HCT116 (cell line): Measurements from ENCODE around the gene MRTFB. TPM values are rescaled to one million over a fixed set of nuclear protein-coding genes. Genes with fewer than 3 reads are reported as not detected.

Source experiments
- ATAC-seq: fragments of 200-7000 bp; cut with Tn5 transposase; 2 replicates; pipeline ENCODE4 v1.9.1; 2020; ENCODE audit warnings: mild to moderate bottlenecking, moderate library complexity
- BruUV-seq: library from RNA; stranded (reverse); fragments of 400-500 nt; replicated peaks from 2 replicates; lab custom pipeline; 2021; lab: Mats Ljungman, UMichigan
- CTCF ChIA-PET: fragments of 300-600 bp; sonication (Branson Sonifier 250); formaldehyde crosslinking; loops from one replicate; lab custom pipeline; 2021; ENCODE audit warnings: antibody characterized with exemption; lab: Charles Lee
- POLR2A ChIA-PET: fragments of 300-600, 350-600 bp; sonication (Branson Sonifier 250); formaldehyde crosslinking; loops from one replicate; lab custom pipeline; 2021; ENCODE audit warnings: antibody characterized with exemption; lab: Charles Lee
- RAD21 ChIA-PET, 2 experiments: fragments of 300-600 bp; sonication (Branson Sonifier 250); formaldehyde crosslinking; loops; one replicate each; lab custom pipeline; 2023; ENCODE audit warnings: low total read pairs in 2 of 2; ENCODE audit not compliant: uncharacterized antibody in 2 of 2, unreplicated experiment in 2 of 2, low non-redundant PET in 1 of 2; lab: Charles Lee
- DNase-seq: peaks from one replicate; pipeline ENCODE4 v3.0.0-alpha.2; 2010; ENCODE audit warnings: low read depth, low spot score
- H2AFZ ChIP-seq: fragments of 200-600 bp; shearing (Covaris generic), sonication (generic); 2 replicates; pipeline ENCODE4 v1.6.1; 2017; ENCODE audit warnings: low read depth, mixed run types, mixed read lengths, antibody characterized with exemption, low read length; ENCODE audit not compliant: poor library complexity, severe bottlenecking
- H3K27ac ChIP-seq: 2 replicates; pipeline ENCODE4 v1.5.1; 2012; ENCODE audit warnings: low read depth, low read length
- H3K27me3 ChIP-seq: fragments of 200-600 bp; sonication (generic); 2 replicates; pipeline ENCODE4 v1.6.1; 2016; ENCODE audit warnings: mixed run types, low read length, mixed read lengths; ENCODE audit not compliant: insufficient read depth
- H3K36me3 ChIP-seq, 2 experiments: fragments of 200-500 bp in 1 of 2; fragments of 200-600 bp in 1 of 2; sonication (Bioruptor generic) in 1 of 2; sonication (generic) in 1 of 2; 2 replicates each; pipeline versions ENCODE4 v1.5.1 to v1.6.1; 2014 to 2016; ENCODE audit warnings: low read length in 2 of 2, inconsistent platforms in 1 of 2, mixed read lengths in 1 of 2, mixed run types in 1 of 2; ENCODE audit not compliant: insufficient read depth in 2 of 2, control insufficient read depth in 1 of 2
- H3K4me1 ChIP-seq, 2 experiments: fragments of 200-600 bp in 1 of 2; sonication (generic) in 1 of 2; 2 replicates each; pipeline versions ENCODE4 v1.5.1 to v1.6.1; 2012 to 2017; ENCODE audit warnings: low read length in 2 of 2, inconsistent platforms in 1 of 2, mild to moderate bottlenecking in 1 of 2, mixed read lengths in 1 of 2, mixed run types in 1 of 2, moderate library complexity in 1 of 2; ENCODE audit not compliant: insufficient read depth in 2 of 2, control insufficient read depth in 1 of 2
- H3K4me2 ChIP-seq: fragments of 200-600 bp; sonication (generic); 2 replicates; pipeline ENCODE4 v1.6.1; 2017; ENCODE audit warnings: mixed run types, low read length, mixed read lengths
- H3K4me3 ChIP-seq, 2 experiments: fragments of 200-600 bp in 1 of 2; sonication (generic) in 1 of 2; replicated peaks in 1 of 2; 2 replicates each; pipeline ENCODE4 v1.5.1; 2011 to 2016; ENCODE audit warnings: low read length in 2 of 2, control low read depth in 1 of 2, low read depth in 1 of 2, mild to moderate bottlenecking in 1 of 2, mixed read lengths in 1 of 2, mixed run types in 1 of 2
- H3K79me2 ChIP-seq: fragments of 200-600 bp; sonication (generic); 2 replicates; pipeline ENCODE4 v1.6.1; 2017; ENCODE audit warnings: mild to moderate bottlenecking, mixed run types, low read length, moderate library complexity, mixed read lengths; ENCODE audit not compliant: insufficient read depth
- H3K9ac ChIP-seq: fragments of 200-600 bp; sonication (generic); 2 replicates; pipeline ENCODE4 v1.6.1; 2016; ENCODE audit warnings: low read length, mixed read lengths
- H3K9me2 ChIP-seq: fragments of 200-600 bp; sonication (generic), shearing (Covaris generic); 2 replicates; pipeline ENCODE4 v1.6.1; 2017; ENCODE audit warnings: mixed run types, mild to moderate bottlenecking, moderate library complexity; ENCODE audit not compliant: insufficient read depth
- H3K9me3 ChIP-seq, 2 experiments: fragments of 200-500 bp in 1 of 2; fragments of 200-600 bp in 1 of 2; sonication (Bioruptor generic) in 1 of 2; sonication (generic) in 1 of 2; 2 replicates each; pipeline ENCODE4 v1.6.1; 2014 to 2017; ENCODE audit warnings: low read length in 2 of 2, mixed read lengths in 2 of 2, inconsistent platforms in 1 of 2, low read depth in 1 of 2, mild to moderate bottlenecking in 1 of 2, mixed run types in 1 of 2, moderate library complexity in 1 of 2; ENCODE audit not compliant: control insufficient read depth in 1 of 2, insufficient read depth in 1 of 2
- H4K20me1 ChIP-seq: fragments of 200-600 bp; sonication (generic), shearing (Covaris generic); 2 replicates; pipeline ENCODE4 v1.6.1; 2017; ENCODE audit warnings: mixed run types, mild to moderate bottlenecking, moderate library complexity; ENCODE audit not compliant: insufficient read depth
- ATF3 ChIP-seq: IDR thresholded peaks from 2 replicates; pipeline ENCODE4 v1.6.1; 2012
- ELF1 ChIP-seq: IDR thresholded peaks from 2 replicates; pipeline ENCODE4 v1.6.1; 2012; ENCODE audit warnings: low read depth, borderline replicate concordance
- EZH2 ChIP-seq: fragments of 200-600 bp; sonication (generic); IDR thresholded peaks from 2 replicates; pipeline ENCODE4 v1.6.1; 2017; ENCODE audit warnings: antibody characterized with exemption, mixed run types
- FOSL1 ChIP-seq: IDR thresholded peaks from 2 replicates; pipeline ENCODE4 v1.6.1; 2012; ENCODE audit warnings: low read depth
- MAX ChIP-seq: IDR thresholded peaks from 2 replicates; pipeline ENCODE4 v1.6.1; 2012
- SP1 ChIP-seq: IDR thresholded peaks from 2 replicates; pipeline ENCODE4 v1.6.1; 2012; ENCODE audit warnings: low read depth
- ZFX ChIP-seq: fragments of 450-650 bp; IDR thresholded peaks from 2 replicates; pipeline ENCODE4 v1.6.1; 2017
- intact Hi-C: fragments of 100-400 bp; cut with micrococcal nuclease; formaldehyde crosslinking; loops from 2 replicates; pipeline ENCODE4 v1.10.0; 2022
- total RNA-seq: library from RNA; stranded (reverse); gene quantifications from one replicate; pipeline ENCODE4 v1.2.1, GENCODE V29; 2021; ENCODE audit not compliant: unreplicated experiment
- TF ChIP-seq, protein P1 (sequence below): IDR thresholded peaks from 2 replicates; pipeline ENCODE4 v1.6.1; 2011; ENCODE audit warnings: mild to moderate bottlenecking, low read length, moderate library complexity; ENCODE audit not compliant: insufficient replicate concordance; ENCODE audit errors: extremely low read depth

MRTFB gene
- total RNA-seq, 1 experiment from 2014 or later = 39.0 TPM

DNA sequence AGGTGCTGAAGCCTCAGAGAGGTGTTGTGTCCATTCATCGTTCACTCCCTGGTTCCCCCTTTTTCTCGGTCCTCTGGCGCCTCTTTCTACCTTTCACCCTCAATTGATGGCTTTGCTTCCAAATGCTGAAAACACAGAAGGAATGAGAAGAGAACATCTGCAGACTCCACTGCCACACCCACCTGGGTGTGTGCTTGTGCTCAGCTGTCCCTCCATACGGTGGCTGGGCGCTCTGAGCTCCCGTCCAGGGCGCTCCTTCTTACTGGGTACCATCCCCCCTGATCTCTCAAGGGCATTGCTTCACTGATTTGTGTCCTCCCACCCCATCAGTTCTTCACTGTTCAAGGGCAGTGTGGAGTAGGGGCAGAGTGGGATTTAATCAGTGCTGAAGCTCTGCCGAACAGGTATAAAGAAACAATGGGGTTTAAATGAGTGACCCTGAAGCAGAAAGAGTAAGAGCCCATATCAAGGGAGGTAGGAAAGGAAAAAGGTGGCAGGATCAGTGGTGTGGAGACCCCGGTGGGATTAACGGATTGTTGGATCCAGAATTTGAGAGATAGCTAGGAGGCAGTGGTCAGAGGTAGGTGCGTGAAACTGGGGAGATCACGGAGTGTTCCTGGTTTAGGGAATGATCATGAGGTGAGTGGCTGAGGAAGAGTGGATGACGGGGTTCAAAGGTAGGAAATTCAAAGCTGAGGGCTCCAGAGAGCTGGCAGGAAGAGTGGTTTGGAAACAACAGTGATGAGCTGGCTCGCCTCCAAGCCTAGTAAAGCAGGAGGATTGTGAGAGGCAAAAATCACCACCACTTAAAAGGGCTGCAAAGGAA is 40.8 kb downstream of the MRTFB start:
- ChIA-PET POLR2A (interaction anchor here (1.9 kb wide), 1 partner anchor 15 kb away, joined by 4 read pairs; no protein-coding TSS in a partner anchor), RAD21 (no interaction called here), CTCF (no interaction called here)
- no peak for DNase-seq
- H2AFZ ChIP-seq = no peak overlapping the region
- no peaks in the 10 kb centered on the region for H4K20me1 ChIP-seq
- H3K9me3 ChIP-seq = no peaks in the 10 kb centered on the region
- H3K4me3 ChIP-seq = no peak overlapping the region
- H3K79me2 ChIP-seq = peaks cover 65% of the 10 kb centered on the region
- no peaks in the 10 kb centered on the region for H3K36me3 ChIP-seq
- H3K27me3 ChIP-seq = no peaks in the 10 kb centered on the region
- no TSS peak for BruUV-seq
- no peak overlapping the region for H3K27ac ChIP-seq
- intact Hi-C loops = no loop called here
- H3K4me1 ChIP-seq = peaks cover 26 to 30% of the 10 kb centered on the region in 2 experiments
- no peak for ATAC-seq
- H3K9me2 ChIP-seq = no peaks in the 10 kb centered on the region
- no peak overlapping the region for H3K9ac ChIP-seq
- no peak for TF ChIP-seq SP1
- TF ChIP-seq FOSL1 = no peak
- TF ChIP-seq MAX = no peak
- no peak for TF ChIP-seq ELF1
- TF ChIP-seq EZH2 = no peak
- TF ChIP-seq ATF3 = no peak
- no peak for TF ChIP-seq ZFX
- TF ChIP-seq, protein P1, sequence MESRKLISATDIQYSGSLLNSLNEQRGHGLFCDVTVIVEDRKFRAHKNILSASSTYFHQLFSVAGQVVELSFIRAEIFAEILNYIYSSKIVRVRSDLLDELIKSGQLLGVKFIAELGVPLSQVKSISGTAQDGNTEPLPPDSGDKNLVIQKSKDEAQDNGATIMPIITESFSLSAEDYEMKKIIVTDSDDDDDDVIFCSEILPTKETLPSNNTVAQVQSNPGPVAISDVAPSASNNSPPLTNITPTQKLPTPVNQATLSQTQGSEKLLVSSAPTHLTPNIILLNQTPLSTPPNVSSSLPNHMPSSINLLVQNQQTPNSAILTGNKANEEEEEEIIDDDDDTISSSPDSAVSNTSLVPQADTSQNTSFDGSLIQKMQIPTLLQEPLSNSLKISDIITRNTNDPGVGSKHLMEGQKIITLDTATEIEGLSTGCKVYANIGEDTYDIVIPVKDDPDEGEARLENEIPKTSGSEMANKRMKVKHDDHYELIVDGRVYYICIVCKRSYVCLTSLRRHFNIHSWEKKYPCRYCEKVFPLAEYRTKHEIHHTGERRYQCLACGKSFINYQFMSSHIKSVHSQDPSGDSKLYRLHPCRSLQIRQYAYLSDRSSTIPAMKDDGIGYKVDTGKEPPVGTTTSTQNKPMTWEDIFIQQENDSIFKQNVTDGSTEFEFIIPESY = no peak
- no peak overlapping the region for H3K4me2 ChIP-seq
